Measurements from ENCODE around the gene SPTBN5. TPM values are rescaled to one million over a fixed set of nuclear protein-coding genes. Genes with fewer than 3 reads are reported as not detected.

Gene SPTBN5
- total and polyA plus RNA-seq, 2 donors (not counting 1 experiment from before 2014, with no cell fraction given) = 0.55 to 1.4 TPM

GRCh38 chr15:41894791-41895463 is 1.1 kb upstream of the SPTBN5 start:
- Histone ChIP-seq H4K20me1 (ENCODE audit: control insufficient read depth, insufficient read depth, low read length, poor library complexity, severe bottlenecking) (no peaks in the 10 kb centered on the region), H3K4me1 (ENCODE audit: control insufficient read depth in 2 of 2, insufficient read depth in 2 of 2, low read length in 2 of 2) (peaks cover 37 to 41% of the 10 kb centered on the region in 2 donors), H3K27me3 (replicated peaks in 1 of 4; ENCODE audit: control extremely low read depth in 1 of 4, control insufficient read depth in 3 of 4, insufficient read depth in 4 of 4, low read length in 3 of 4) (no peaks in the 10 kb centered on the region), H3K4me3 (ENCODE audit: control extremely low read depth in 1 of 5, extremely low read depth in 1 of 5, insufficient read depth in 1 of 5, low read depth in 2 of 5, low read length in 4 of 5) (peak overlapping the region in 4 of 5 experiments; percentile 10 to 47 (median 30)), H3K9me3 (ENCODE audit: control extremely low read depth in 1 of 3, control insufficient read depth in 2 of 3, insufficient read depth in 1 of 3, low read length in 2 of 3) (peaks cover 0 to 9% (median 2%) of the 10 kb centered on the region in 3 donors), H3K9ac (ENCODE audit: low read length) (peak overlapping the region; percentile 49), H3K79me2 (ENCODE audit: control insufficient read depth, insufficient read depth, low read length) (peaks cover 4% of the 10 kb centered on the region), H3K4me2 (replicated peaks; ENCODE audit: low read depth, low read length, poor library complexity, severe bottlenecking) (peak overlapping the region; percentile 77), H3K36me3 (replicated peaks in 1 of 2; ENCODE audit: control extremely low read depth in 1 of 2, control insufficient read depth in 1 of 2, extremely low read depth in 1 of 2, insufficient read depth in 2 of 2, low read length in 1 of 2) (peaks cover 2% of the 10 kb centered on the region in 2 experiments), H2AFZ (ENCODE audit: insufficient read depth, low read depth, low read length, poor library complexity, severe bottlenecking) (peak overlapping the region; percentile 70), H3K27ac (ENCODE audit: low read length in 2 of 2) (peak overlapping the region; percentile 71 to 80)
- TF ChIP-seq, protein P1, sequence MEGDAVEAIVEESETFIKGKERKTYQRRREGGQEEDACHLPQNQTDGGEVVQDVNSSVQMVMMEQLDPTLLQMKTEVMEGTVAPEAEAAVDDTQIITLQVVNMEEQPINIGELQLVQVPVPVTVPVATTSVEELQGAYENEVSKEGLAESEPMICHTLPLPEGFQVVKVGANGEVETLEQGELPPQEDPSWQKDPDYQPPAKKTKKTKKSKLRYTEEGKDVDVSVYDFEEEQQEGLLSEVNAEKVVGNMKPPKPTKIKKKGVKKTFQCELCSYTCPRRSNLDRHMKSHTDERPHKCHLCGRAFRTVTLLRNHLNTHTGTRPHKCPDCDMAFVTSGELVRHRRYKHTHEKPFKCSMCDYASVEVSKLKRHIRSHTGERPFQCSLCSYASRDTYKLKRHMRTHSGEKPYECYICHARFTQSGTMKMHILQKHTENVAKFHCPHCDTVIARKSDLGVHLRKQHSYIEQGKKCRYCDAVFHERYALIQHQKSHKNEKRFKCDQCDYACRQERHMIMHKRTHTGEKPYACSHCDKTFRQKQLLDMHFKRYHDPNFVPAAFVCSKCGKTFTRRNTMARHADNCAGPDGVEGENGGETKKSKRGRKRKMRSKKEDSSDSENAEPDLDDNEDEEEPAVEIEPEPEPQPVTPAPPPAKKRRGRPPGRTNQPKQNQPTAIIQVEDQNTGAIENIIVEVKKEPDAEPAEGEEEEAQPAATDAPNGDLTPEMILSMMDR (IDR thresholded peaks at IDR 0.05) = no peak
- TF ChIP-seq EZH2 (IDR thresholded peaks at IDR 0.05; ENCODE audit: borderline replicate concordance, insufficient read depth, low read depth, low read length, poor library complexity, severe bottlenecking) = no peak
- peak; percentile 84 for DNase-seq
- intact Hi-C loops (cut with micrococcal nuclease) = loop anchor here (1.0 to 10.0 kb wide), 5 partner anchors 9 to 990 kb away; partner anchors contain the start of genes JMJD7 and MAPKBP1
- 4% methylated on average over 23 of the region's 24 CpGs for WGBS (ENCODE audit: insufficient coverage)
- H3K27ac Mint-ChIP-seq = peak overlapping the region; percentile 97
- ChIA-PET POLR2A (interaction anchor here (0.6 to 1.7 kb wide), 4 partner anchors 10 to 354 kb away, joined by 4 to 7 read pairs (median 6); partner anchors contain the start of gene MAPKBP1), CTCF (interaction anchor here (0.7 to 11.0 kb wide), 10 partner anchors 8 to 122 kb away, joined by 3 to 81 read pairs (median 4); partner anchors contain the start of genes EHD4 and MAPKBP1)
- ATAC-seq (ENCODE audit: low read depth) = peak; percentile 98
- no peaks in the 10 kb centered on the region for H3K27me3 Mint-ChIP-seq
- H3K9me3 Mint-ChIP-seq (ENCODE audit: insufficient read depth) = no peaks in the 10 kb centered on the region
- peak overlapping the region; percentile 84 for H3K4me3 Mint-ChIP-seq
- H3K4me1 Mint-ChIP-seq = peaks cover 40% of the 10 kb centered on the region

All from B cell (primary cell).